HFFc6 (cell line): ENCODE results near the gene RFXANK. TPM values are rescaled to one million over a fixed set of nuclear protein-coding genes. Genes with fewer than 3 reads are reported as not detected.
"Not testable (repeated sequence)": the region's sequence is repeated elsewhere in the genome, so short reads cannot be mapped to it uniquely, and the experiment has no call there.

Experiments
- DNase-seq: peaks from one replicate; pipeline ENCODE4 v3.0.0-alpha.2; 2018
- H3K27ac Mint-ChIP-seq: 2 replicates; pipeline ENCODE4 v1.8.0; 2020; ENCODE audit warnings: mild to moderate bottlenecking, mixed read lengths
- H3K27me3 Mint-ChIP-seq: 2 replicates; pipeline ENCODE4 v1.8.0; 2021; ENCODE audit warnings: mild to moderate bottlenecking, moderate library complexity, mixed read lengths; ENCODE audit not compliant: insufficient read depth
- H3K36me3 Mint-ChIP-seq: 2 replicates; pipeline ENCODE4 v1.8.0; 2021; ENCODE audit warnings: low read depth, mixed read lengths
- H3K4me1 Mint-ChIP-seq: 2 replicates; pipeline ENCODE4 v1.8.0; 2020; ENCODE audit warnings: low read depth, mixed read lengths
- H3K4me3 Mint-ChIP-seq: 2 replicates; pipeline ENCODE4 v1.8.0; 2020; ENCODE audit warnings: mild to moderate bottlenecking, moderate library complexity, mixed read lengths
- H3K9me3 Mint-ChIP-seq: 2 replicates; pipeline ENCODE4 v1.8.0; 2020; ENCODE audit warnings: mild to moderate bottlenecking, mixed read lengths
- CTCF ChIP-seq: fragments of 200-600 bp; sonication (generic); IDR thresholded peaks from 2 replicates; pipeline ENCODE4 v1.5.0; 2021; ENCODE audit warnings: antibody characterized with exemption, mild to moderate bottlenecking
- total RNA-seq, 6 experiments: library from RNA; stranded (reverse); fragmentation: NEBNext Ultra II Directional; extraction: Animal tissue kit (Norgen Biotek cat#: 25700); gene quantifications; 2 replicates in 1 of 6; 3 replicates in 5 of 6; pipeline ENCODE4 v1.2.3, GENCODE V29; 2021

RFXANK gene
- total RNA-seq, 6 experiments from 2014 or later = 63.7 to 84.6 (median 75.7) TPM

- H3K27me3 Mint-ChIP-seq = peaks cover 20% of the 10 kb centered on the region; the same call in 1 of the 2 replicates
- H3K4me3 Mint-ChIP-seq = no peak overlapping the region
- TF ChIP-seq CTCF = no peak
Measured at GRCh38 chr19:19215792-19216191, 23.7 kb downstream of the RFXANK start.

GRCh38 chr19:19217099-19217498 lies 25.0 kb downstream of the RFXANK start:
- DNase-seq = peak; percentile 44
- peaks cover 10% of the 10 kb centered on the region; the same call in 1 of the 2 replicates for H3K9me3 Mint-ChIP-seq
- H3K4me1 Mint-ChIP-seq = no peaks in the 10 kb centered on the region
- no peaks in the 10 kb centered on the region for H3K36me3 Mint-ChIP-seq
- no peak overlapping the region for H3K4me3 Mint-ChIP-seq
- peaks cover 15% of the 10 kb centered on the region; the same call in 1 of the 2 replicates for H3K27me3 Mint-ChIP-seq
- H3K27ac Mint-ChIP-seq = no peak overlapping the region
- TF ChIP-seq CTCF = peak; percentile 20; the same call in 1 of the 2 replicates

More at GRCh38 chr19:19215792-19216191, 23.7 kb downstream of the RFXANK start:
- DNase-seq = no peak
- Mint-ChIP-seq H3K36me3 (no peaks in the 10 kb centered on the region), H3K27ac (no peak overlapping the region), H3K9me3 (peaks cover 10% of the 10 kb centered on the region; the same call in 1 of the 2 replicates), H3K4me1 (no peaks in the 10 kb centered on the region)

- Mint-ChIP-seq H3K27ac (no peak overlapping the region), H3K4me1 (no peaks in the 10 kb centered on the region), H3K9me3 (peaks cover 10% of the 10 kb centered on the region; the same call in 1 of the 2 replicates), H3K4me3 (no peak overlapping the region), H3K27me3 (peaks cover 10% of the 10 kb centered on the region), H3K36me3 (no peaks in the 10 kb centered on the region)
- no peak for TF ChIP-seq CTCF
- no peak for DNase-seq
Measured at GRCh38 chr19:19218911-19219310, 26.9 kb downstream of the RFXANK start.

GRCh38 chr19:19221000-19221399 lies 28.9 kb downstream of the RFXANK start:
- peaks cover 17% of the 10 kb centered on the region for H3K27me3 Mint-ChIP-seq
- H3K36me3 Mint-ChIP-seq, H3K4me3 Mint-ChIP-seq, H3K9me3 Mint-ChIP-seq, H3K27ac Mint-ChIP-seq, DNase-seq, H3K4me1 Mint-ChIP-seq: not testable (repeated sequence)

GRCh38 chr19:19223060-19223459 lies 31.0 kb downstream of the RFXANK start:
- Mint-ChIP-seq H3K36me3 (no peaks in the 10 kb centered on the region), H3K27me3 (peaks cover 19% of the 10 kb centered on the region), H3K4me3 (no peak overlapping the region), H3K4me1 (no peaks in the 10 kb centered on the region), H3K9me3 (no peaks in the 10 kb centered on the region), H3K27ac (no peak overlapping the region)
- no peak for TF ChIP-seq CTCF
- no peak for DNase-seq

GRCh38 chr19:19223636-19224035 lies 31.6 kb downstream of the RFXANK start:
- H3K4me3 Mint-ChIP-seq = no peak overlapping the region
- H3K27me3 Mint-ChIP-seq = peaks cover 25% of the 10 kb centered on the region
- no peak for TF ChIP-seq CTCF
- no peaks in the 10 kb centered on the region for H3K36me3 Mint-ChIP-seq
- no peaks in the 10 kb centered on the region for H3K4me1 Mint-ChIP-seq
- DNase-seq = no peak
- H3K27ac Mint-ChIP-seq = no peak overlapping the region
- no peaks in the 10 kb centered on the region for H3K9me3 Mint-ChIP-seq
